ENCODE measurements around the gene PHACTR3.

PHACTR3 gene

GRCh38 chr20:59756241-59756640 is 151.9 kb downstream of the PHACTR3 start:
- no peak for DNase-seq

GRCh38 chr20:59764037-59764436 is 159.7 kb downstream of the PHACTR3 start:
- DNase-seq = no peak

- DNase-seq = peak; percentile 52
Observed at GRCh38 chr20:59765599-59766177, 161.3 kb downstream of the PHACTR3 start.

GRCh38 chr20:59767656-59768055 is 163.3 kb downstream of the PHACTR3 start:
- no peak for DNase-seq

GRCh38 chr20:59770270-59770669 is 165.9 kb downstream of the PHACTR3 start:
- no peak for DNase-seq

GRCh38 chr20:59770851-59771250 is 166.5 kb downstream of the PHACTR3 start:
- DNase-seq = no peak

- no peak for DNase-seq
Observed at GRCh38 chr20:59771506-59772372, 167.4 kb downstream of the PHACTR3 start.

GRCh38 chr20:59772373-59772705 is 168.0 kb downstream of the PHACTR3 start:
- no peak for DNase-seq

- DNase-seq = no peak
Observed at GRCh38 chr20:59772931-59773913, 168.9 kb downstream of the PHACTR3 start.

GRCh38 chr20:59774204-59774641 is 169.9 kb downstream of the PHACTR3 start:
- no peak for DNase-seq

GRCh38 chr20:59774921-59775686 is 170.8 kb downstream of the PHACTR3 start:
- DNase-seq = no peak

- DNase-seq = no peak
Observed at GRCh38 chr20:59775687-59776055, 171.3 kb downstream of the PHACTR3 start.

GRCh38 chr20:59776059-59776603 is 171.8 kb downstream of the PHACTR3 start:
- no peak for DNase-seq

- no peak for DNase-seq
Observed at GRCh38 chr20:59776626-59777330, 172.4 kb downstream of the PHACTR3 start.

GRCh38 chr20:59777331-59777725 is 173.0 kb downstream of the PHACTR3 start:
- DNase-seq = no peak

GRCh38 chr20:59777814-59778575 is 173.7 kb downstream of the PHACTR3 start:
- DNase-seq = no peak

GRCh38 chr20:59778615-59779200 is 174.4 kb downstream of the PHACTR3 start:
- DNase-seq = no peak

GRCh38 chr20:59779656-59780380 is 175.5 kb downstream of the PHACTR3 start:
- DNase-seq = no peak

- DNase-seq = no peak
Observed at GRCh38 chr20:59780494-59781185, 176.3 kb downstream of the PHACTR3 start.
